Memory B cell (primary cell): ENCODE measurements around the gene KMT2A.
"Not testable (repeated sequence)": the region's sequence is repeated elsewhere in the genome, so short reads cannot be mapped to it uniquely, and the experiment has no call there.

Experiments
- ATAC-seq: fragments of 150-1000 bp; cut with Tn5 transposase; 2 replicates; pipeline ENCODE4 v1.10.0; 2021; ENCODE audit warnings: low read depth, mild to moderate bottlenecking, moderate library complexity
- DNase-seq, 2 donors: peaks; one replicate each; pipeline ENCODE4 v3.0.0; 2022; ENCODE audit warnings: low spot score in 2 of 2
- H3K27ac Mint-ChIP-seq: one replicate; pipeline ENCODE4 v1.8.0; 2022; ENCODE audit warnings: mild to moderate bottlenecking, moderate library complexity, mixed read lengths
- H3K27me3 Mint-ChIP-seq: one replicate; pipeline ENCODE4 v1.8.0; 2022; ENCODE audit warnings: mixed read lengths
- H3K36me3 Mint-ChIP-seq: one replicate; pipeline ENCODE4 v1.8.0; 2022; ENCODE audit warnings: mild to moderate bottlenecking, mixed read lengths
- H3K4me1 Mint-ChIP-seq: one replicate; pipeline ENCODE4 v1.8.0; 2022; ENCODE audit warnings: mixed read lengths
- H3K4me3 Mint-ChIP-seq: one replicate; pipeline ENCODE4 v1.8.0; 2022; ENCODE audit warnings: mild to moderate bottlenecking, moderate library complexity, mixed read lengths
- H3K9me3 Mint-ChIP-seq: one replicate; pipeline ENCODE4 v1.8.0; 2022; ENCODE audit warnings: mixed read lengths

KMT2A gene

GRCh38 chr11:118415739-118416068, 20.6 kb upstream of the KMT2A start:
- no peak for ATAC-seq
- Mint-ChIP-seq H3K9me3 (no peaks in the 10 kb centered on the region), H3K36me3 (peaks cover 6% of the 10 kb centered on the region), H3K4me3 (no peak overlapping the region), H3K27ac (no peak overlapping the region), H3K27me3 (no peaks in the 10 kb centered on the region), H3K4me1 (peaks cover 5% of the 10 kb centered on the region)
- no peak for DNase-seq

- not testable (repeated sequence) for H3K9me3 Mint-ChIP-seq, ATAC-seq, DNase-seq, H3K4me1 Mint-ChIP-seq, H3K36me3 Mint-ChIP-seq, H3K27ac Mint-ChIP-seq, H3K27me3 Mint-ChIP-seq, H3K4me3 Mint-ChIP-seq
Measured at GRCh38 chr11:118416900-118417299, 19.4 kb upstream of the KMT2A start.

- DNase-seq (no peak), ATAC-seq (no peak)
- H3K36me3 Mint-ChIP-seq, result peaks cover 5% of the 10 kb centered on the region
- H3K27ac Mint-ChIP-seq, result no peak overlapping the region
- no peaks in the 10 kb centered on the region for H3K9me3 Mint-ChIP-seq
- peaks cover 2% of the 10 kb centered on the region for H3K4me1 Mint-ChIP-seq
- H3K4me3 Mint-ChIP-seq, result no peak overlapping the region
- no peaks in the 10 kb centered on the region for H3K27me3 Mint-ChIP-seq
Measured at GRCh38 chr11:118417801-118418200, 18.5 kb upstream of the KMT2A start.

- Mint-ChIP-seq H3K36me3 (peaks cover 2% of the 10 kb centered on the region), H3K4me3 (no peak overlapping the region), H3K27me3 (no peaks in the 10 kb centered on the region), H3K4me1 (no peaks in the 10 kb centered on the region), H3K9me3 (no peaks in the 10 kb centered on the region), H3K27ac (no peak overlapping the region)
- no peak for DNase-seq
- ATAC-seq, result no peak
Measured at GRCh38 chr11:118418766-118419165, 17.5 kb upstream of the KMT2A start.

GRCh38 chr11:118427707-118428106, 8.6 kb upstream of the KMT2A start:
- no peaks in the 10 kb centered on the region for H3K9me3 Mint-ChIP-seq
- H3K36me3 Mint-ChIP-seq, result peaks cover 2% of the 10 kb centered on the region
- no peaks in the 10 kb centered on the region for H3K4me1 Mint-ChIP-seq
- DNase-seq (no peak), ATAC-seq (no peak)
- no peaks in the 10 kb centered on the region for H3K27me3 Mint-ChIP-seq
- no peak overlapping the region for H3K27ac Mint-ChIP-seq
- no peak overlapping the region for H3K4me3 Mint-ChIP-seq

DNA sequence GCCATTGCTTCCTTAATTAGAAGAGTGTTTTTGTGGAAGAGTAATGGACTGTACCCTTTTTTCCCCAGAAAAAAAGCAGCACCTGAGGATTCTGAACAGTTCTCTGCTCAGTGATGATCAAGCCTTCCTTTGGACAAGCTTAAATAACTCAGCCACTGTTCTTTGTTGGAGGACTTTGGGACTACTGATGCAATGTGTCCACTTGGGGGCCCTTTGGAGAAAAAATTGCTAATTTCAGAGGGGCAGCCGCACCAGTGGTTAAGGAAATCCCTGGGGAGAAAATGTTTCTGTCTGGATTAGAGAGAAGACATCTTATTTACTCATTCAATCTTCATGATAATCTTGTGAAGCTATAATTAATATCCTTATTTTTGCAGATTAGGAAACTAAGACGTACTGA, 5.3 kb upstream of the KMT2A start:
- Mint-ChIP-seq H3K4me3 (no peak overlapping the region), H3K27me3 (no peaks in the 10 kb centered on the region), H3K4me1 (peaks cover 14% of the 10 kb centered on the region), H3K36me3 (no peaks in the 10 kb centered on the region), H3K27ac (no peak overlapping the region), H3K9me3 (no peaks in the 10 kb centered on the region)
- ATAC-seq (no peak), DNase-seq (no peak)

GRCh38 chr11:118434123-118434552, 2.2 kb upstream of the KMT2A start:
- ATAC-seq (no peak), DNase-seq (no peak)
- Mint-ChIP-seq H3K9me3 (no peaks in the 10 kb centered on the region), H3K27ac (no peak overlapping the region), H3K4me3 (peak overlapping the region; percentile 98), H3K27me3 (no peaks in the 10 kb centered on the region), H3K36me3 (no peaks in the 10 kb centered on the region), H3K4me1 (peaks cover 30% of the 10 kb centered on the region)

DNA sequence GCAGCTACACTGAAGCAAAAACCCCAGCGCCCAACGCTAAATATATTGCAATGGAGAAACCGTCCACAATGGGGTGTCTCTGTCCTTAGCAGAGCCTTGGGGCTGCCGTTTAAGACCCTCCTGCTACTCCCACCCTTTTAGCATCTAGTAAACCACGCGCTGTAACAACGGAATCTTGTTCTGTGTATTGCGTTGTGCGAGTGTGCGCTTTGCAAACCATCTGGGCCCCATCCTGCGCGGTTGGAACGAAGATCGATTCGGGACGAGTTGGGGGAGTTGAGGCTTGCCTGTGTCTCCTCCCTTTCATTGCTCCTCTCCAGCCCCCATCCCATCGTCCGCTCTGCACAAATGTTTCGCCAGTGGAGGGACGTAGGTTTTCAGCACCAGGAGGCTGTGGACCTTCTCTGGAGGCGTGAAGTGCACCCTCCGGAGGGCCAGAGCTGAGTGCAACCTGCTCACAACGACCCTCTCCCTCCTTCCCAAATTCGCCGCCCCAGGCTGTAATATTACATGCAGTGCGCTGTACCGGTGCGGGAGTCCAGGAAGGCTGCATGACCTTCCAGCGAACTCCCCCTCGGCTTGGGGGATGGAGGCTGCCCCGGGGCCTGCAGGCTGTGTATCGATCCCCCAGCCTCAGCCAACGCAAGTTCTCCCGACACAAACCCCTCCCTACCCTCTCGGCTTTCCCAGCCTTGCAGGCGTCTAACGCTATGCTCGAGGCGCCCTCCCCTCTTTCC, 1.6 kb upstream of the KMT2A start:
- Mint-ChIP-seq H3K9me3 (no peaks in the 10 kb centered on the region), H3K4me1 (peaks cover 33% of the 10 kb centered on the region), H3K27me3 (no peaks in the 10 kb centered on the region), H3K4me3 (peak overlapping the region; percentile 98), H3K27ac (peak overlapping the region; percentile 98), H3K36me3 (no peaks in the 10 kb centered on the region)
- ATAC-seq (peak; percentile 9), DNase-seq (peak; percentile 17 to 29)

- Mint-ChIP-seq H3K4me1 (peaks cover 38% of the 10 kb centered on the region), H3K4me3 (peak overlapping the region; percentile 98), H3K36me3 (no peaks in the 10 kb centered on the region), H3K27ac (peak overlapping the region; percentile 98), H3K9me3 (no peaks in the 10 kb centered on the region), H3K27me3 (no peaks in the 10 kb centered on the region)
- peak; percentile 13 for ATAC-seq
- peak in 1 of 2 donors; percentile 52 for DNase-seq
Measured at GRCh38 chr11:118435290-118435892, 901 bp upstream of the KMT2A start.

- DNase-seq, result no peak
- Mint-ChIP-seq H3K27ac (peak overlapping the region; percentile 98), H3K27me3 (no peaks in the 10 kb centered on the region), H3K4me1 (peaks cover 42% of the 10 kb centered on the region), H3K4me3 (peak overlapping the region; percentile 97), H3K36me3 (no peaks in the 10 kb centered on the region), H3K9me3 (no peaks in the 10 kb centered on the region)
- ATAC-seq, result peak; percentile 13
Measured at GRCh38 chr11:118436639-118437207, 431 bp downstream of the KMT2A start.

DNA sequence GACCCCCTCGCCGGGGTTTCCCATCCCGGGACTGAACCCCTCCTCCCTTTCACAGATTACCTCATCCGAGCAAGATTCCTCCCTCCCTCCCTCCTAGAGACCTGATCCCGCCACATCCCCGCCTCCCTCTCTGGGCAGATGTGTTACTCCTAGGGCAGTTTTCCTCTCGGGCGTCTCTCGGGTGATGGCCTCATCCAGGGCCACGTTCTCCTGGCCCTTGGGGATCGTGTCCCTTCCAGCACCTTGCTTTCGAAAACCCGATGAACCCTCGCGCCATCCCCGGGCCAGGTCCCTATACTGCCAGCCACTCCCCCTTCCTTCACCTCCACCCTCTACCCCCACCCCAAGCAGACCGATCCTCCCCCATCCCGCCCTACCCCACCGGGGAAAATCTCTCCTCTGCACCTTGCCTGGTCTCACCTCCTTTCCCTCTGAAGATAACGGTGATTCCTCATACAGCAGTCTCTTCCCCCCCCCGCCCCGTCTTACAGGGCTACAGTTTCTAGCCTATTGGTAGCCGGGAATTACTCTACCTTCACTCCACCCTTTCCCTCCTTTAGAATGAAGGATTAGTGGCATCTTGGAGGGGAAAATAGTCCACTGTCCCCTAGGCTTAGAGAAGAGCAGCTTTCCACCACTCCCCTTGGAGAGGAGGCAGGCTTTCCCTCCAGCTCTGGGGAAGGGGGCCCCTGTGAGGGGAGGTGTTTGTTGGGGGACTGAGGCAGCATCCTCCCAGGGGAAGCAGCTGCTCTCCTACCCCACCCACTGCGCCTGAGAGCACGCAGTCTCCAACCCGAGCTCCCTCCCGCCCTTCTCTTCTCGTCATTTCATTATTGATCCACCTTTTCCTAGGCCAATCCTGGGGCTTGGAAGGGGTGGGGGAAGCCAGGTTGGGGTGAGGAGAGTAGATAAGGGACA, 1.2 kb downstream of the KMT2A start:
- H3K27me3 Mint-ChIP-seq, result no peaks in the 10 kb centered on the region
- H3K27ac Mint-ChIP-seq, result peak overlapping the region; percentile 98
- peak overlapping the region; percentile 97 for H3K4me3 Mint-ChIP-seq
- ATAC-seq (no peak), DNase-seq (peak; percentile 6 to 34)
- H3K4me1 Mint-ChIP-seq, result peaks cover 50% of the 10 kb centered on the region
- H3K36me3 Mint-ChIP-seq, result no peaks in the 10 kb centered on the region
- no peaks in the 10 kb centered on the region for H3K9me3 Mint-ChIP-seq

GRCh38 chr11:118438314-118438931, 2.1 kb downstream of the KMT2A start:
- Mint-ChIP-seq H3K9me3 (no peaks in the 10 kb centered on the region), H3K27me3 (no peaks in the 10 kb centered on the region), H3K36me3 (no peaks in the 10 kb centered on the region), H3K4me3 (peak overlapping the region; percentile 97), H3K4me1 (peaks cover 54% of the 10 kb centered on the region), H3K27ac (peak overlapping the region; percentile 98)
- ATAC-seq, result peak; percentile 45
- peak; percentile 44 to 47 for DNase-seq

DNA sequence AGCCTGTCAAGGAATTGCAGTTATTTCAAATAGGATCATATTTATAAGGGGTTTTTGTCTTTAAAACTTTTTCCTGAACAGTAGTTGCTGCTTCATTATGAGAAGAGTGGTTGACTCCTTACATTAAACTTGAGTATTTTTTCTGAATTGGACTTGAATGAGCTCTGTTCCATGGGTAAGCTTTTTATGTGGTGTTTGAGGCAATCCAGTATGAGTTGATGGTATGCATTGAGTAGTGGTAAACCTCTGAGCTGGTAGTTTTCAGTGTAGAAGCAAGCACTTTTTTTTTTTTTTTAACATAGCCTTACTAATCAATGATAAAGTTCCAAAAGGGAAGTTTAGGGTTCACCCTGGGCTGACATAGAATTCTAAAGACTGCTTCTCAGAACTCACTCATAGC, 3.4 kb downstream of the KMT2A start:
- H3K27me3 Mint-ChIP-seq, result no peaks in the 10 kb centered on the region
- no peaks in the 10 kb centered on the region for H3K9me3 Mint-ChIP-seq
- peaks cover 56% of the 10 kb centered on the region for H3K4me1 Mint-ChIP-seq
- ATAC-seq (no peak), DNase-seq (no peak)
- H3K36me3 Mint-ChIP-seq, result no peaks in the 10 kb centered on the region
- peak overlapping the region; percentile 98 for H3K27ac Mint-ChIP-seq
- H3K4me3 Mint-ChIP-seq, result no peak overlapping the region
